ENCODE results near the gene HOXD9.

Gene HOXD9

DNA sequence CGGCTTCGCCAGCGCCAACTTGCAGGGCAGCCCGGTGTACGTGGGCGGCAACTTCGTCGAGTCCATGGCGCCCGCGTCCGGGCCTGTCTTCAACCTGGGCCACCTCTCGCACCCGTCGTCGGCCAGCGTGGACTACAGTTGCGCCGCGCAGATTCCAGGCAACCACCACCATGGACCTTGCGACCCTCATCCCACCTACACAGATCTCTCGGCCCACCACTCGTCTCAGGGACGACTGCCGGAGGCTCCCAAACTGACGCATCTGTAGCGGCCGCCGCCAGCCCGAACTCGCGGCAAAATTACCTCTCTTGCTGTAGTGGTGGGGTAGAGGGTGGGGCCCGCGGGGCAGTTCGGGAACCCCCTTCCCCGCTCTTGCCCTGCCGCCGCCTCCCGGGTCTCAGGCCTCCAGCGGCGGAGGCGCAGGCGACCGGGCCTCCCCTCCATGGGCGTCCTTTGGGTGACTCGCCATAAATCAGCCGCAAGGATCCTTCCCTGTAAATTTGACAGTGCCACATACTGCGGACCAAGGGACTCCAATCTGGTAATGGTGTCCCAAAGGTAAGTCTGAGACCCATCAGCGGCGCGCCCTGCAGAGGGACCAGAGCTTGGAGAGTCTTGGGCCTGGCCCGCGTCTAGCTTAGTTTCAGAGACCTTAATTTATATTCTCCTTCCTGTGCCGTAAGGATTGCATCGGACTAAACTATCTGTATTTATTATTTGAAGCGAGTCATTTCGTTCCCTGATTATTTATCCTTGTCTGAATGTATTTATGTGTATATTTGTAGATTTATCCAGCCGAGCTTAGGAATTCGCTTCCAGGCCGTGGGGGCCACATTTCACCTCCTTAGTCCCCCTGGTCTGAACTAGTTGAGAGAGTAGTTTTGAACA is 49.7 kb downstream of the HOXD9 start:
- DNase-seq = no peak

GRCh38 chr2:176172895-176173566 is 50.5 kb downstream of the HOXD9 start:
- no peak for DNase-seq

DNA sequence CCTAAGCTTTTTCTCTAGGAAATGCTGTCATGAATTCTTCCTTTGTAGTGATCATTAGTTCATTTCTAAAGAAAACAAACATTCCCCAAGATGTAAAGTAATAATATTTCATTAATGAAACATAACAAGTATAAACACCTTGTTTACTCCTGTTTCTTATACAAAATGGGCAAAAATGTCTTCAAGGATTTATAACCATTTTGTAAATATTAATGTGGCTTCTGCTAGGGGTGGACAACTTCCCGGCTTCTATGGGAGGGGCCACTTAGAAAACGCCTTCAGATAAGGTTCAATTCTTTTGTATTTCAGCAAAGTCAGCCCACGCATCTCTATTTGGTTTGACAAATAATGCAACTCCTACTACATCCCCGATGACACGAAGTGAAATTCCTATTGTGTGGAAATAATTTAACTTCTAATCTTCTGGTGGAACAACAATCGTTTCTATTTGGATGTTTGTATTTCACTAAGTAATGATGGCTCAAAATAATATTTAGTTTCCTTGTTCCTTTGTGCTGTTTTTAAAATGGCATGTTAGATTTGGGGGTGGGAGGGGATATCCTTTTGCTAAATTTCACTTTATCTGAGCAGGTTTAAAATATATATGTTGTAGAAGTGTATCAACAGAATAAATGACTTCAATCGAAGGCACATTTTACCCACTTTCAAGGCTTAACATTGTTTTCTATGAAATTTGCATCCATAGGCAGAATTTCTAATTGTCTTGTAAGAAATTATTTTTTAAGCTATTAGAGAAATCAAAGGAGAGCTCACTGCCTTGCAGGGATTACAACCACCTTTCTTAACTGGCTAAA is 51.3 kb downstream of the HOXD9 start:
- DNase-seq = no peak

GRCh38 chr2:176174382-176174823 is 51.9 kb downstream of the HOXD9 start:
- no peak for DNase-seq

Measured in CD4-positive, alpha-beta T cell treated with Interleukin-1 beta for 1 hour (primary cell).